ENCODE results near the gene PSMB7.

- TF ChIP-seq YY1 (IDR thresholded peaks at IDR 0.05; ENCODE audit: insufficient read depth, insufficient read length) (no peak), ZNF274 (IDR thresholded peaks at IDR 0.05; ENCODE audit: low read depth, low read length) (no peak), SUZ12 (IDR thresholded peaks at IDR 0.05; ENCODE audit: extremely low read depth, insufficient read depth, insufficient read length) (no peak)
Measured at GRCh38 chr9:124365036-124365435, 50.2 kb downstream of the PSMB7 start.
